Right ventricle myocardium superior (tissue), 1 donor: ENCODE results near the gene PLEKHH1. TPM values are rescaled to one million over a fixed set of nuclear protein-coding genes. Genes with fewer than 3 reads are reported as not detected.
A peak's percentile ranks its signal among the peaks of the same experiment; 100 is the strongest.

ENCODE experiments used
- ATAC-seq: fragments of 200-7000 bp; cut with Tn5 transposase; one replicate; pipeline ENCODE4 v1.9.1; 2020; ENCODE audit warnings: mild to moderate bottlenecking; ENCODE audit not compliant: poor library complexity
- DNase-seq: peaks from one replicate; pipeline ENCODE4 v3.0.0-alpha.2; 2020
- intact Hi-C: fragments of 100-400 bp; cut with DNase I; formaldehyde crosslinking; loops from one replicate; pipeline ENCODE4 v1.11.2; 2022
- total RNA-seq: library from RNA; stranded (reverse); fragmentation: NEBNext Ultra II Directional; extraction: Animal tissue kit (Norgen Biotek cat#: 25700); gene quantifications from one replicate; pipeline ENCODE4 v1.2.1, GENCODE V29; 2021
- donor health status: DM: no; HTN: yes; CAD: no; lungs with severe emphysema.

Gene PLEKHH1
- total RNA-seq, 1 donor from 2014 or later: 4.4 TPM

- intact Hi-C loops: no loop called here
- ATAC-seq: peak; percentile 92
Measured at GRCh38 chr14:67636361-67636919, 103.3 kb downstream of the PLEKHH1 start.

GRCh38 chr14:67638642-67639041 lies 105.6 kb downstream of the PLEKHH1 start:
- intact Hi-C loops: no loop called here
- ATAC-seq (no peak), DNase-seq (no peak)

More at GRCh38 chr14:67636361-67636919, 103.3 kb downstream of the PLEKHH1 start:
- DNase-seq: no peak

Other genes starting within 250 kb of the PLEKHH1 start
- gene ATP6V1D, start 173.5 kb upstream of the PLEKHH1 start, total RNA-seq: 154 TPM
- gene EIF2S1, start 173.0 kb upstream of the PLEKHH1 start, total RNA-seq: 93.1 TPM
- not detected for gene PLEK2, start 121.1 kb upstream of the PLEKHH1 start, total RNA-seq
- gene TMEM229B, start 44.6 kb upstream of the PLEKHH1 start, total RNA-seq: 2.3 TPM
- 12.0 TPM for gene PIGH, start 67.0 kb downstream of the PLEKHH1 start, total RNA-seq
- 0.75 TPM for gene ARG2, start 86.6 kb downstream of the PLEKHH1 start, total RNA-seq
- gene VTI1B, start 141.3 kb downstream of the PLEKHH1 start, total RNA-seq: 113 TPM
- gene RDH11, start 162.5 kb downstream of the PLEKHH1 start, total RNA-seq: 13.2 TPM
- not detected for gene RDH12, start 168.6 kb downstream of the PLEKHH1 start, total RNA-seq